Superior temporal gyrus (tissue), 1 donor: ENCODE data around the gene SGSM1.
"Not testable (repeated sequence)": the region's sequence is repeated elsewhere in the genome, so short reads cannot be mapped to it uniquely, and the experiment has no call there.

Experiments used
- DNase-seq: peaks from one replicate; pipeline ENCODE4 v3.0.0-alpha.2; 2016; ENCODE audit errors: extremely low spot score

The SGSM1 gene

GRCh38 chr22:24894998-24895397, 89.0 kb downstream of the SGSM1 start:
- DNase-seq, result no peak

- DNase-seq, result no peak
Observed at GRCh38 chr22:24901448-24901847, 95.4 kb downstream of the SGSM1 start.

- DNase-seq, result no peak
Observed at GRCh38 chr22:24905909-24906308, 99.9 kb downstream of the SGSM1 start.

GRCh38 chr22:24907101-24907500, 101.1 kb downstream of the SGSM1 start:
- DNase-seq, result not testable (repeated sequence)

- DNase-seq, result no peak
Observed at GRCh38 chr22:24920029-24920428, 114.0 kb downstream of the SGSM1 start.

- no peak for DNase-seq
Observed at GRCh38 chr22:24925586-24926427, 119.8 kb downstream of the SGSM1 start.

- no peak for DNase-seq
Observed at GRCh38 chr22:24926428-24926725, 120.4 kb downstream of the SGSM1 start.

- DNase-seq, result no peak
Observed at GRCh38 chr22:24926849-24927579, 121.0 kb downstream of the SGSM1 start.

- no peak for DNase-seq
Observed at GRCh38 chr22:24928322-24928721, 122.3 kb downstream of the SGSM1 start.

- no peak for DNase-seq
Observed at GRCh38 chr22:24930678-24931077, 124.7 kb downstream of the SGSM1 start.

GRCh38 chr22:24935771-24936483, 129.9 kb downstream of the SGSM1 start:
- no peak for DNase-seq

GRCh38 chr22:24937114-24937513, 131.1 kb downstream of the SGSM1 start:
- no peak for DNase-seq

GRCh38 chr22:24938741-24939341, 132.8 kb downstream of the SGSM1 start:
- peak; percentile 65 for DNase-seq

- no peak for DNase-seq
Observed at GRCh38 chr22:24942301-24942700, 136.3 kb downstream of the SGSM1 start.

- no peak for DNase-seq
Observed at GRCh38 chr22:24944217-24944937, 138.4 kb downstream of the SGSM1 start.

- no peak for DNase-seq
Observed at GRCh38 chr22:24945430-24945829, 139.4 kb downstream of the SGSM1 start.

- DNase-seq, result no peak
Observed at GRCh38 chr22:24947383-24947782, 141.4 kb downstream of the SGSM1 start.

GRCh38 chr22:24947881-24948280, 141.9 kb downstream of the SGSM1 start:
- no peak for DNase-seq

- no peak for DNase-seq
Observed at GRCh38 chr22:24948356-24949202, 142.6 kb downstream of the SGSM1 start.

- DNase-seq, result peak; percentile 55
Observed at GRCh38 chr22:24950272-24950902, 144.4 kb downstream of the SGSM1 start.
